Bronchial epithelial cell (primary cell): ENCODE measurements around the gene SPON2. TPM values are rescaled to one million over a fixed set of nuclear protein-coding genes. Genes with fewer than 3 reads are reported as not detected.
A peak's percentile ranks its signal among the peaks of the same experiment; 100 is the strongest.

ENCODE experiments used
- DNase-seq: peaks from one replicate; pipeline ENCODE4 v3.0.0-alpha.2; 2010; ENCODE audit warnings: low read depth
- FAIRE-seq: peaks from 2 replicates; lab custom pipeline; 2011; peaks lifted over from hg19 to GRCh38; lab: Jason Lieb, UNC
- H3K27me3 ChIP-seq: 2 replicates; pipeline ENCODE4 v1.5.1; 2011; ENCODE audit warnings: low read length; ENCODE audit not compliant: control insufficient read depth, insufficient read depth
- H3K36me3 ChIP-seq: 2 replicates; pipeline ENCODE4 v1.5.1; 2011; ENCODE audit warnings: low read length; ENCODE audit not compliant: control insufficient read depth, insufficient read depth
- H3K4me3 ChIP-seq: 2 replicates; pipeline ENCODE4 v1.5.1; 2011; ENCODE audit warnings: mild to moderate bottlenecking, low read depth, low read length, control low read depth
- total RNA-seq: library from RNA; depleted of rRNA; stranded (reverse); fragments of >200 nt; gene quantifications from 2 replicates; pipeline ENCODE4 v1.2.1, GENCODE V29; 2014
- TF ChIP-seq, protein P1 (sequence below): IDR thresholded peaks from 2 replicates; pipeline ENCODE4 v1.5.1; 2011; ENCODE audit warnings: mild to moderate bottlenecking, moderate library complexity, low read length, control low read depth, inconsistent platforms; ENCODE audit not compliant: insufficient read depth, severe bottlenecking

The SPON2 gene
- total RNA-seq, 1 donor from 2014 or later: 6.3 TPM

- Histone ChIP-seq H3K27me3 (peaks cover 4% of the 10 kb centered on the region), H3K4me3 (no peak overlapping the region), H3K36me3 (no peaks in the 10 kb centered on the region)
- FAIRE-seq (no peak), DNase-seq (no peak)
- TF ChIP-seq, protein P1, sequence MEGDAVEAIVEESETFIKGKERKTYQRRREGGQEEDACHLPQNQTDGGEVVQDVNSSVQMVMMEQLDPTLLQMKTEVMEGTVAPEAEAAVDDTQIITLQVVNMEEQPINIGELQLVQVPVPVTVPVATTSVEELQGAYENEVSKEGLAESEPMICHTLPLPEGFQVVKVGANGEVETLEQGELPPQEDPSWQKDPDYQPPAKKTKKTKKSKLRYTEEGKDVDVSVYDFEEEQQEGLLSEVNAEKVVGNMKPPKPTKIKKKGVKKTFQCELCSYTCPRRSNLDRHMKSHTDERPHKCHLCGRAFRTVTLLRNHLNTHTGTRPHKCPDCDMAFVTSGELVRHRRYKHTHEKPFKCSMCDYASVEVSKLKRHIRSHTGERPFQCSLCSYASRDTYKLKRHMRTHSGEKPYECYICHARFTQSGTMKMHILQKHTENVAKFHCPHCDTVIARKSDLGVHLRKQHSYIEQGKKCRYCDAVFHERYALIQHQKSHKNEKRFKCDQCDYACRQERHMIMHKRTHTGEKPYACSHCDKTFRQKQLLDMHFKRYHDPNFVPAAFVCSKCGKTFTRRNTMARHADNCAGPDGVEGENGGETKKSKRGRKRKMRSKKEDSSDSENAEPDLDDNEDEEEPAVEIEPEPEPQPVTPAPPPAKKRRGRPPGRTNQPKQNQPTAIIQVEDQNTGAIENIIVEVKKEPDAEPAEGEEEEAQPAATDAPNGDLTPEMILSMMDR: no peak
Measured at GRCh38 chr4:1137850-1138249, 34.5 kb downstream of the SPON2 start.

DNA sequence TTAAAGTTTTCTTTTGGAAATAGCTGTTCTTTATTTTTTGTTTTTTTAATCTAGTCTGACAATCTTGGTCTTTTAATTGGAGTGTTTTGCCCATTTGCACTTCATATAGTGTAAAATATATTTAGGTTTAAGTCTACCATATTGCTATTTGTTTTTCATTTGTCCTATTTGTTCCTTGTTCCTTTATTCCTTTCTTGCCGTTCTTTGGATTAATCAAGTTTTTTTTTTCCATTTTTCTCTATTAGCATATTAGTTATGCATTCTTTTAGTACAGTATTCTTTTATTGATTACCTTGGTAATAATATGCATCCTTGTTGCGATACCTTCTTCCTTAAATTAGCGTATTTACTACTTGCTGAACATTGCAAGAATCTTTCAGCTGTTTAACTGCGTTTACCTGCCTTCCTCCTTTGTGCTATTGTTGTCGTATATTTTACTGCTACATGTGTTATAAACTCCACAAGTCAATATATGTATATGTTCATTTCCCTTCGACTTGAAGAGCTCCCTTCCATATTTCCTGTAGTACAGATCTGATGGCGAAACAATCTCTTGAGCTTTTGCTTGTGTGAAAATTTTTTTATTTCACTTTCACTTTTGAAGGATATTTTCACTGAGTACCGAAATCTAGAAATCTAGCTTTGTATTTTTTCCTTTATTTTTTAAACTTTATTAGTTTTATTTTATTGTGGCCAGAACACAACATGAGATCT lies 35.2 kb downstream of the SPON2 start:
- TF ChIP-seq, protein P1: no peak
- Histone ChIP-seq H3K27me3 (peaks cover 2% of the 10 kb centered on the region), H3K36me3 (no peaks in the 10 kb centered on the region), H3K4me3 (no peak overlapping the region)
- DNase-seq: no peak
- FAIRE-seq: no peak

GRCh38 chr4:1136048-1136447 lies 36.3 kb downstream of the SPON2 start:
- Histone ChIP-seq H3K36me3 (no peaks in the 10 kb centered on the region), H3K27me3 (peaks cover 2% of the 10 kb centered on the region), H3K4me3 (no peak overlapping the region)
- TF ChIP-seq, protein P1: no peak
- DNase-seq: no peak
- no peak for FAIRE-seq

DNA sequence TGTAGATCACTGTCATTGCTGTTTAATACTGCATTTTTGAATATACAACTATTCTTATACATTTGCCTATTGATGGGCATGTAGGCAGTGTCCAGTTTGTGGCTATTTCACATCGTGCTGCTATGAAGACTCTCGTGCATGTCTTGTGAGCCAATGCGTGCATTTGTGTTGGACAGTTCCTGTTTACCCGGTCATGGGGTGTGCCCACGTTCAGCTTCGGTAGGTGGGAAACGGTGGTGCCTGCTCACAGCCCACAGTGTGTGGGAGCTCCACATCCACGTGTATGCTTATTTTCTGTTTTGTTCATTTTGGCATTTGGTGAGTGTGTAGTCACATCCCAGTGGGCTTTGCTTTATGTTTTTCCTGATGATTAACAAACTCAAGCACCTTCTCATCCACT lies 39.4 kb downstream of the SPON2 start:
- H3K27me3 ChIP-seq: peaks cover 2% of the 10 kb centered on the region
- DNase-seq (no peak), FAIRE-seq (no peak)
- H3K36me3 ChIP-seq: no peaks in the 10 kb centered on the region
- TF ChIP-seq, protein P1: no peak
- no peak overlapping the region for H3K4me3 ChIP-seq

- TF ChIP-seq, protein P1: peak; percentile 93
- DNase-seq (peak; percentile 68), FAIRE-seq (no peak)
- Histone ChIP-seq H3K36me3 (no peaks in the 10 kb centered on the region), H3K27me3 (peaks cover 4% of the 10 kb centered on the region), H3K4me3 (no peak overlapping the region)
Measured at GRCh38 chr4:1130316-1131186, 41.8 kb downstream of the SPON2 start.
